Activated T-helper 1 cell treated with Interleukin-2 at 50 U/mL for 16 hours (primary cell): ENCODE measurements around the gene UQCR10.

Experiments
- DNase-seq: peaks from one replicate; pipeline ENCODE4 v3.0.0-alpha.2; 2020; ENCODE audit warnings: low read depth

Gene UQCR10

GRCh38 chr22:29765905-29766631 lies 1.1 kb upstream of the UQCR10 start:
- DNase-seq, result no peak

- DNase-seq, result peak; percentile 85
Observed at GRCh38 chr22:29766632-29767170, 468 bp upstream of the UQCR10 start, which contains the start of gene ZMAT5. TSS of gene ZMAT5 (minus strand) at chr22:29767007. CDS start at chr22:29748544, 18,463 bp downstream.

GRCh38 chr22:29768052-29768693 lies 1.0 kb downstream of the UQCR10 start:
- no peak for DNase-seq

GRCh38 chr22:29769723-29770321 lies 2.7 kb downstream of the UQCR10 start:
- DNase-seq, result no peak

GRCh38 chr22:29772170-29772641 lies 5.0 kb downstream of the UQCR10 start:
- DNase-seq, result no peak

DNA sequence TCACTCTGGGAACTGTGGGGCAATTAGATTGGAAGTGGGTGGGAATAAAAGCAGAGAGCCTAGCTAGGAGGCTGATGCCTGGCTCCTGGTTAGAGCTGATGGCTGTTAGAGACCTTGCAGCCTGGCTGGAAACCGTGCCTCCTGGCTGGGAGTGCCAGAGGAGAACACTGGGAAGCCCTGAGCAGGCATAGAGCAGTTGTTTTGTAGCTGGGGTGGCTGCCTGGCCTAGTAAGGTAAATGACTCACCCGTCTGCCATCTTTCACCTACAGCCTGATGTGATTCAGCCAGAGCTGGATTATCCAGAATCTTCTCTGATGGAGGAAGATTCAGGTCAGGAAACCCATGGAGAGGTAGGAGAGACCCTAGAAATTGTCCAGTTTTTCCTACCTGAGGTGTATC lies 6.1 kb downstream of the UQCR10 start:
- no peak for DNase-seq

- no peak for DNase-seq
Observed at GRCh38 chr22:29780220-29780619, 13.1 kb downstream of the UQCR10 start.

DNA sequence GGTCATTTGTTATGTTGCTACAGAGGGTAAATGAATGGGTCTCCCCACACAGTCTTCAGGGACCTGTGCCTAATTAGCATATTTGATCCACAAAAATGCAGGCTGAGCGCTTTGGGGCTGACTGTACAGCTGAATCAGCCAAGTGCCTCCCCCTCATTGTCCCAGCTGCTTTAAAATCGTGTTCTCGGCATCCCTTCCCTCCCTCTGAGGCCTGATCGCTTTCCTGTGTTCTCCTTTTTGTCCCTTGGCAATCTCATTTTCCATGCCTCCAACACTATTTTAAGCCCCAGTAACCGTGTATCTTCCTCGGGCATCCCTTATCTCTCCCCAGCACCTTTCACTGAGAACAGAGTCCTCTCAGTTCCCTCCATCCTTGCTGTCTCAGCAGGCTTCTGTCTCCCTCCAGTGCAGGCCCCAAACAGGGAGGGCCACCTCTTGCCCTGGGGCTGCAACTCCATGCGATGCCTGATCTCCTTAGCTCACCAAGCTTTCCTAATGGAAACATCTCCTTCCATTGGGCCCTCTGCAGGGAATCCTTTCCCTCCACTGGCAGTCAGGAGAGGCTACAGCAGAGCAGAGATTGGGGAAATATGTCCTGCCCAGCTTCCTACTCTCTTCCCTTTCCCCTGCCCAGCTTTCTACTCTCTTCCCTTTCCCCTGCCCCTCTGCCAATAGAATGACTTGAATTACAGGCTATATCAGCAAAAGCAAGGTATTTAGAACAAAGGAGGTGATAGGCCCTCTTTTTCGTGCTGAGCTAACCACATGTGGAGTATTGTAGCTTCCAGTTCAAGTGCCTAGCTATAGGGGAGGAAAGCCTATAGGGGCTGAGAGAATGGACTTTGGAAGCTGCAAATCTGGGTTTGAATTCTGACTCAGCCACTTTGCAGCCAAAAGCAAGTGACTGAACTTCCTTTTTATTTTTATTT lies 13.8 kb downstream of the UQCR10 start:
- no peak for DNase-seq

DNA sequence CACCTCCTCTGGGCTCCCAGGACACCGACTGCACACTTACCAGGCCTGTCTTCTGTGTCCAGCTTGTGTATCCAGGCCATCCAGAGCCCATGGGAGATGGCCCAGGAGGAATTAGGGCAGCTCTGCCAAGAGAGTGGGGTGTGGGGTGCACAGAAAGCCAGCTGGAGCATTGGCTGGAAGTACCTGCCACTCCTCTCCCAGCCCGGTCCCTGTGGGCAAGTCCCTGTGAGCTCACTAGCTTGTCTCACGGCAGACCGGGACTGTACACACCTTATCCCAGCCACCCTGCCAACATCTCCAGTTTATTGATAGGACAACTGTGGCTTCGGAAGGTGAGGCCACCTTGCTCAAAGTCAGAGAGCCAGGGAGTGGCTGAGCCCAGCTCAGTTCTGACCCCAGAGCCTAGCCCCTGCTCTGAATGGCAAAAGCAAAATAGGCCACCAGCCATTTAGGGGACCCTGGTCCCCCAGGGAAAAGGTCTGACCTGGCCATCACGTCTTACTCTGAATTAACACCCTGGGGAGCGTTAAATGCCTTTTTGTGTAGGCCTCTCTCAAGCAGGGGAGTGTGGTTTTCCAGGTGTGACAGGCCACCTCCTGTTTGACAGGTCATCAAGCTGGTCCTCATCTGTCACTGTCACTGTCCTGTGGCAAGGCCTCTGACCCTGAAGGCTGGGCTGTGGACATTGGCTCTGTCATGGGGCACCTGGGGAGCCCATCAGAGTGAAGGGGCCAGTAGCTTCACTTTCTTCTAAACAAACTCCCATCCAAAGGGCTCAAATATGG lies 15.1 kb downstream of the UQCR10 start:
- DNase-seq, result no peak

DNA sequence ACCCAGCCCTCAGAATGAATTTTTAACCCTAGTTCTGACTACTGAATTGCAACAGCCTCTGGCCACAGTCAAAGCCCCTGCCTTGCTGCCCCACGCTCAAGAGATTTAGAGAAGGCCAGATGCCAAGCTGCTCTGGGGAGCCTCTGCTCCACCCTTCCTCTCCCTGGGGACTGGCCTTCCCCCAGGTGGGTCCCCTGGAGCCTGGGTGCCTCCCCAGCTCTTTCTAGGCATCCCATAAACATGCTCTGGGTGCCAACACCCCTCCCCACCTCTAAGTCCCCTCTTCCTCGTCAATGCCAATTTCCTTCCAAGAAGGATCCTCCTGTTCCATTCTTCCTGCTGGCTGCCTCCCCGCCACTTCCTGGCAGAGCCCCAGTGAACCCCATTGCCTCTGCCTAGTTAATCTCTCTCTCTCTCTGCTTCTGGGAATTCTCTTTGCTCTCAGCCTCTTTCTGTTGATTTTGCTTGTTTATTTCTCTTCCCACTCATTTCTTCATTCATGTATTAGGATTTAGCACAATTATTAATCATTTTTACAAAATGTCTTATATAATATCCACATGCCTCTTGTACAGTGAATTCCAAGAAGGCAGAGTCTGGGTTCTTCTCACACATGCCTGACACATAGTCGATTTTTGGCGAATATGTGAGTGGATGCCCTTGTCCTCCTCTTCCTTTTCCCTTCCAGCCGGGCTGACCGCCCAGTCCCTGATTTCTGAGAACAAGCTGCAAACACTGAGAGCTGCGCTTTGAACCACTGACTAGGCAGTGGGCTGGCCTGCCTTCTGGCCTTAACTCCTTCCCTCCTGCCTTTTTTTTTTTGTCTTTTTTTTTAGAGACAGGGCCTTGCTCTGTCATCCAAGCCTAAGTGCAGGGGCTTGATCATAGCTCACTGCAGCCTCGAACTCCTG lies 17.5 kb downstream of the UQCR10 start:
- DNase-seq, result no peak

DNA sequence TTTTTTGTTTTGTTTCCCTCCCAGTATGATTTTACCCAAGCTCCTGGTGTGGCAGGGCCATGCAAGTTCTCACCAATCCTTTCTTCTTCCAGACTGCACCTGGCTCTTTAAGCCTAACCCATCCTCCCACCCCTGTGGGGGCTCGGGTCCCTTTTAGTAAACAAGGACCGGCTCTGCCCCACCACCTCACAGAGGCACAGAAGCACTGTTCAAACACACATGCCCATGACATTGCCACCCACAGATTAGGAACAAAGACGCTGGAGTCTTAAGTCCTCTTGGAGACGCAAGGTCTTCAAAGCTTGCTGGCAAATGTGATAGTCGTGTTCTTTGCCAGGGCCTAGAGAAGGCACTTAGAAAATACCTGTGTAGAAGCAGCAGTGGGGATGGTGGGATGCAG lies 18.9 kb downstream of the UQCR10 start:
- no peak for DNase-seq

DNA sequence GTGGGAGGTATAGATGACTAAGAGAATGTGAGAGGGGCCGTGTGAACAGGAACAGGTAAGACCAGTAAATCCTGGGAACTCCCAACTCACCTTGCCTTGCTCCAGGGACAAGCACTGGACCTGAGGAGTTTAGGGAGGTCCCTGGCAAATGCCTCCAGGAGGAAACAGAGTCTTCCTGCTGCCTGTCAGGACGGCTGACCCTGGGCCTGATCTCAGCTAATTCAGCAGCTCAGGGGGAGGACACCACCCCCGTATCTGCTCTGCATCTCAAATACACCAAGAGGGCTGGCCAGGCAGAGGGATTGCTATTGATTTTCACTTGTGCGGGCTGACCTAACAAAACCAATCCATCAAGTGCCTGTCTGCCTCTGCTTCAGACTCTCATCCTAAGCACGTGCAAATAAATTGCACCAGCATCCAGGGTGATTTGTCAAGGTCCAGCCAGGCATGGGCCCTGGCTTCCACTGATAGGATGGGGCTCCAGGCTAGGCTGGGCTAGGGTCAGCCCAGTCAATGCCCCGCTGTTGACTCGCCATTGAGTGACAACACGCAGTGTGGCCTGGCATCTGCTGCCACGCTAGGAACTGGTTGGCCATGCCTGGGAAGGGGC lies 20.3 kb downstream of the UQCR10 start:
- DNase-seq, result no peak

GRCh38 chr22:29788339-29789279 lies 21.4 kb downstream of the UQCR10 start:
- no peak for DNase-seq

DNA sequence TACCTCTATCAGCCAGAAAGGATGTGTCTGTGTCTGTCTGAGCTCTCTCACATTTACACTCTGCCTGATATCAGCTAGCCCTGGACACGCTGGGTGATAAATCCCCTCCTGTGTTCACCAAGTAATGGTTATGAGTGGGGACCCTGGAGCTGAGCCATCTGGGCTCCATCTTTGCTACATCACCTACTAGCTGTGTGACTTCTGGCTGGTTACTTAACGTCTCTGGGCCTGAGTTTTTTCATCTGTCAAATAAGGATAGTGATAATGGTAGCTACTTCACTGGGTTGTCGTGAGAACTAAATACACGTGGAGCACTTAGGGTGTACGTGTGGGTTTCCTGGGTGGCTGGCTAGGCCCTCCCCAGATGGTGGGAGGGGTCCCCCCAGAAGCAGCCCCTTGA lies 22.9 kb downstream of the UQCR10 start:
- DNase-seq, result no peak

DNA sequence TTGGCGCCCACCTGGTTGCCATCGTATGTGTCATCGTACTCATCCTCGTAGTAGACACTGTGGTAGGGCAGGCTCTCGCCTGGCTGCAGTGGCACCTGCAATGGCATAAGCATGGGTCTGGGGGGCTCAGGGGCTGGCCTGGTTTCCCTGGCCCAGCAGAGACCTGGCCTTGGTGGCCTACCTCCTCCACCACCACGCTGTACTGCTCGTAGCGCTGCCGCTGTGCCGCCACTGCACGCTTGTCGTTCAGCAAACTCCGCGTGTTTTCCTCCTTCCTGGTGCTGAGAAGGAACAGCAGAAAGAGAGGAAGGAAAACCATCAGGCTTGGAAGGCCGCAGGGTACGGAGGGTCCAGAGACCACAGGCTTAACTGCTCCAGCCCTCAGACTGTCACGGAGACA lies 26.2 kb downstream of the UQCR10 start:
- no peak for DNase-seq

DNA sequence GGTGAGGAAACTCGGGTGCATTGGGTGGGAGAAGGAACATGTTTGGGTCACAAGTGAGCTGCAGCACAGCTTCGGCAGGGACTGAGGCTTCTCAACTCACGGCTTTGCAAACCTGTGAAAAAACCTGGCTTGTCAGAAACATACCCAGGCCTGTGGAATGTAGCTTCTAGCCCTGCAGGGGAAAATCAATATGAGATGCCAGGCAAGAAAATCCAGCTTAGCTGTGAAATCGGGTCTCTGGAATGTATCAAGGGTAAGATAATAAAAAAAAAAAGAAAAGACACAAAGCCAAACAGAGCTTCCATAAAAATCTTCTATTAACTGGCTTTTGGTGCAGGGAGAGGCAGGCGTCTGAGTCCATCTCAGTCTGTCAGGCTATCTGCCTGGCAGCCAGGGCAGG lies 28.5 kb downstream of the UQCR10 start:
- DNase-seq, result no peak

GRCh38 chr22:29797351-29797750 lies 30.2 kb downstream of the UQCR10 start:
- no peak for DNase-seq

DNA sequence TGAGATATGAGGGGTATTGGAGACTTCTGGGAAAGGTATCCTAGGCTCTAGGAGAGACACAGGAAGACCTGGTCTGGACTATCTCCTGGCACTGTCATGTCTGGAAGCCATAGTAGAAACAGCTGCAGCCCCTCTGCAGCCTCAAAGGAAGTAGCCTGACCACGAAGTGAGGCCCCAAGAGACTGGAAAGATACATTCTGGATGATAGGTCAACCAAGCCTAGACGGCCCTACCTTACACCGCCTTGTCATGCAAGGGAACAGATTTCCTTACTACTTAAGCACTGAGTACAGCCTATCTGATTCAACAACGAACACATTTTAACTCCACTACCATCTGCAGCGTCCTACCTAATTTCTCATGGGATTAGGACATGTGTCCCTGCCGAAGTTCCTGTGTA lies 31.1 kb downstream of the UQCR10 start:
- DNase-seq, result no peak
